Cardiac muscle cell (in vitro differentiated cells and primary cell): Measurements from ENCODE around the gene ANTXR2. TPM values are rescaled to one million over a fixed set of nuclear protein-coding genes. Genes with fewer than 3 reads are reported as not detected.

Experiments used
- DNase-seq, 2 donors: peaks; one replicate each; pipeline versions ENCODE4 v3.0.0 to v3.0.0-alpha.2; 2010 to 2017; ENCODE audit warnings: low read depth in 1 of 2, low spot score in 1 of 2
- H3K27ac ChIP-seq: fragments of 200-600 bp; sonication (generic); 2 replicates; pipeline ENCODE4 v1.5.1; 2016
- H3K27me3 ChIP-seq: fragments of 200-600 bp; sonication (generic); 2 replicates; pipeline ENCODE4 v1.6.0; 2016; ENCODE audit warnings: control low read depth
- H3K36me3 ChIP-seq: fragments of 200-600 bp; sonication (generic); 2 replicates; pipeline ENCODE4 v1.5.1; 2016; ENCODE audit warnings: control low read depth
- H3K4me1 ChIP-seq: fragments of 200-600 bp; sonication (generic); 2 replicates; pipeline ENCODE4 v1.8.1; 2017; ENCODE audit warnings: low read depth, mild to moderate bottlenecking, mixed run types
- H3K4me3 ChIP-seq: fragments of 200-600 bp; sonication (generic); 2 replicates; pipeline ENCODE4 v1.5.1; 2016; ENCODE audit warnings: mild to moderate bottlenecking
- H3K9me3 ChIP-seq: fragments of 200-600 bp; sonication (generic); 2 replicates; pipeline ENCODE4 v1.5.1; 2017; ENCODE audit warnings: low read depth, mild to moderate bottlenecking, control low read depth
- CTCF ChIP-seq: IDR thresholded peaks from 2 replicates; pipeline ENCODE4 v1.5.1; 2012; ENCODE audit warnings: low read depth, mild to moderate bottlenecking, low read length
- polyA plus RNA-seq: library from polyadenylated mRNA; unstranded; fragments of >200 nt; fragmentation: Nextera tagmentation; extraction: Ambion mirVana; gene quantifications from 2 replicates; pipeline ENCODE4 v1.2.1, GENCODE V29; 2016
- total RNA-seq: library from RNA; depleted of rRNA; stranded (reverse); fragments of >200 nt; gene quantifications from 2 replicates; pipeline ENCODE4 v1.2.3, GENCODE V29; 2016

ANTXR2 gene
- total and polyA plus RNA-seq, 2 experiments from 2014 or later, result 70.6 to 79.6 TPM

GRCh38 chr4:80092088-80092487 lies 19.1 kb upstream of the ANTXR2 start:
- Histone ChIP-seq H3K36me3 (no peaks in the 10 kb centered on the region), H3K9me3 (no peaks in the 10 kb centered on the region), H3K4me1 (peaks cover 9% of the 10 kb centered on the region), H3K27me3 (no peaks in the 10 kb centered on the region), H3K27ac (no peak overlapping the region), H3K4me3 (no peak overlapping the region)
- no peak for TF ChIP-seq CTCF
- no peak for DNase-seq

GRCh38 chr4:80091688-80092087 lies 18.7 kb upstream of the ANTXR2 start:
- H3K9me3 ChIP-seq, result no peaks in the 10 kb centered on the region
- H3K27me3 ChIP-seq, result no peaks in the 10 kb centered on the region
- H3K4me3 ChIP-seq, result no peak overlapping the region
- H3K27ac ChIP-seq, result no peak overlapping the region
- no peak for TF ChIP-seq CTCF
- H3K4me1 ChIP-seq, result peaks cover 9% of the 10 kb centered on the region
- DNase-seq, result no peak
- H3K36me3 ChIP-seq, result no peaks in the 10 kb centered on the region

- no peak for TF ChIP-seq CTCF
Measured at GRCh38 chr4:80091184-80091583, 18.2 kb upstream of the ANTXR2 start.

GRCh38 chr4:80090090-80090489 lies 17.1 kb upstream of the ANTXR2 start:
- no peak for TF ChIP-seq CTCF
- DNase-seq, result no peak
- H3K36me3 ChIP-seq, result no peaks in the 10 kb centered on the region
- no peak overlapping the region for H3K4me3 ChIP-seq
- H3K4me1 ChIP-seq, result no peaks in the 10 kb centered on the region
- no peaks in the 10 kb centered on the region for H3K27me3 ChIP-seq
- H3K9me3 ChIP-seq, result no peaks in the 10 kb centered on the region
- H3K27ac ChIP-seq, result no peak overlapping the region

More at GRCh38 chr4:80091184-80091583, 18.2 kb upstream of the ANTXR2 start:
- H3K27me3 ChIP-seq, result no peaks in the 10 kb centered on the region
- H3K4me3 ChIP-seq, result no peak overlapping the region
- no peaks in the 10 kb centered on the region for H3K9me3 ChIP-seq
- DNase-seq, result no peak
- H3K36me3 ChIP-seq, result no peaks in the 10 kb centered on the region
- peaks cover 5% of the 10 kb centered on the region for H3K4me1 ChIP-seq
- no peak overlapping the region for H3K27ac ChIP-seq

- H3K27me3 ChIP-seq, result no peaks in the 10 kb centered on the region
- H3K4me3 ChIP-seq, result no peak overlapping the region
Measured at GRCh38 chr4:80088471-80088870, 15.4 kb upstream of the ANTXR2 start.

More at GRCh38 chr4:80088471-80088870, 15.4 kb upstream of the ANTXR2 start:
- no peaks in the 10 kb centered on the region for H3K4me1 ChIP-seq
- H3K27ac ChIP-seq, result no peak overlapping the region
- H3K36me3 ChIP-seq, result no peaks in the 10 kb centered on the region
- H3K9me3 ChIP-seq, result no peaks in the 10 kb centered on the region
- no peak for TF ChIP-seq CTCF
- no peak for DNase-seq
